Cardiac muscle cell (in vitro differentiated cells and primary cell): ENCODE results near the gene KCNJ11. TPM values are rescaled to one million over a fixed set of nuclear protein-coding genes. Genes with fewer than 3 reads are reported as not detected.

Source experiments
- DNase-seq, 2 donors: peaks; one replicate each; pipeline versions ENCODE4 v3.0.0 to v3.0.0-alpha.2; 2010 to 2017; ENCODE audit warnings: low read depth in 1 of 2, low spot score in 1 of 2
- H3K27ac ChIP-seq: fragments of 200-600 bp; sonication (generic); 2 replicates; pipeline ENCODE4 v1.5.1; 2016
- H3K27me3 ChIP-seq: fragments of 200-600 bp; sonication (generic); 2 replicates; pipeline ENCODE4 v1.6.0; 2016; ENCODE audit warnings: control low read depth
- H3K36me3 ChIP-seq: fragments of 200-600 bp; sonication (generic); 2 replicates; pipeline ENCODE4 v1.5.1; 2016; ENCODE audit warnings: control low read depth
- H3K4me1 ChIP-seq: fragments of 200-600 bp; sonication (generic); 2 replicates; pipeline ENCODE4 v1.8.1; 2017; ENCODE audit warnings: low read depth, mild to moderate bottlenecking, mixed run types
- H3K4me3 ChIP-seq: fragments of 200-600 bp; sonication (generic); 2 replicates; pipeline ENCODE4 v1.5.1; 2016; ENCODE audit warnings: mild to moderate bottlenecking
- H3K9me3 ChIP-seq: fragments of 200-600 bp; sonication (generic); 2 replicates; pipeline ENCODE4 v1.5.1; 2017; ENCODE audit warnings: low read depth, mild to moderate bottlenecking, control low read depth
- polyA plus RNA-seq: library from polyadenylated mRNA; unstranded; fragments of >200 nt; fragmentation: Nextera tagmentation; extraction: Ambion mirVana; gene quantifications from 2 replicates; pipeline ENCODE4 v1.2.1, GENCODE V29; 2016
- total RNA-seq: library from RNA; depleted of rRNA; stranded (reverse); fragments of >200 nt; gene quantifications from 2 replicates; pipeline ENCODE4 v1.2.3, GENCODE V29; 2016
- TF ChIP-seq, protein P1 (sequence below): IDR thresholded peaks from 2 replicates; pipeline ENCODE4 v1.5.1; 2012; ENCODE audit warnings: low read depth, mild to moderate bottlenecking, low read length

The KCNJ11 gene
- total and polyA plus RNA-seq, 2 experiments from 2014 or later: 4.7 to 17.0 TPM

DNA sequence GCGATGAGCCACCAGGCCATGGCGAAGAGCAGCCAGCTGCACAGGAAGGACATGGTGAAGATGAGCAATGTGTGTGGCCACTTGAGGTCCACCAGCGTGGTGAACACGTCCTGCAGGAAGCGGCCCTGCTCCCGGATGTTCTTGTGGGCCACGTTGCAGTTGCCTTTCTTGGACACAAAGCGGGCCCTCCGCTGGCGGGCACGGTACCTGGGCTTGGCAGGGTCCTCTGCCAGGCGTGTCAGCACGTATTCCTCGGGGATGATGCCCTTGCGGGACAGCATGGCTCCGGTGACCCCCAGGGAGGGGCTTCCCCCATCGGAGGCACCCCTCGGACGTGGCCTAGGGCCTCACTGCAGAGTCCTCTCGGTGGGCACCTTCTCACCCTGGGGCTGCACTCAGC, 648 bp downstream of the KCNJ11 start:
- Histone ChIP-seq H3K36me3 (no peaks in the 10 kb centered on the region), H3K27me3 (no peaks in the 10 kb centered on the region), H3K9me3 (no peaks in the 10 kb centered on the region), H3K27ac (no peak overlapping the region), H3K4me1 (peaks cover 7% of the 10 kb centered on the region), H3K4me3 (no peak overlapping the region)
- DNase-seq: no peak
- TF ChIP-seq, protein P1, sequence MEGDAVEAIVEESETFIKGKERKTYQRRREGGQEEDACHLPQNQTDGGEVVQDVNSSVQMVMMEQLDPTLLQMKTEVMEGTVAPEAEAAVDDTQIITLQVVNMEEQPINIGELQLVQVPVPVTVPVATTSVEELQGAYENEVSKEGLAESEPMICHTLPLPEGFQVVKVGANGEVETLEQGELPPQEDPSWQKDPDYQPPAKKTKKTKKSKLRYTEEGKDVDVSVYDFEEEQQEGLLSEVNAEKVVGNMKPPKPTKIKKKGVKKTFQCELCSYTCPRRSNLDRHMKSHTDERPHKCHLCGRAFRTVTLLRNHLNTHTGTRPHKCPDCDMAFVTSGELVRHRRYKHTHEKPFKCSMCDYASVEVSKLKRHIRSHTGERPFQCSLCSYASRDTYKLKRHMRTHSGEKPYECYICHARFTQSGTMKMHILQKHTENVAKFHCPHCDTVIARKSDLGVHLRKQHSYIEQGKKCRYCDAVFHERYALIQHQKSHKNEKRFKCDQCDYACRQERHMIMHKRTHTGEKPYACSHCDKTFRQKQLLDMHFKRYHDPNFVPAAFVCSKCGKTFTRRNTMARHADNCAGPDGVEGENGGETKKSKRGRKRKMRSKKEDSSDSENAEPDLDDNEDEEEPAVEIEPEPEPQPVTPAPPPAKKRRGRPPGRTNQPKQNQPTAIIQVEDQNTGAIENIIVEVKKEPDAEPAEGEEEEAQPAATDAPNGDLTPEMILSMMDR: no peak

GRCh38 chr11:17387254-17387653, 1.2 kb downstream of the KCNJ11 start:
- Histone ChIP-seq H3K9me3 (no peaks in the 10 kb centered on the region), H3K27me3 (no peaks in the 10 kb centered on the region), H3K4me1 (peaks cover 7% of the 10 kb centered on the region), H3K27ac (no peak overlapping the region), H3K36me3 (no peaks in the 10 kb centered on the region), H3K4me3 (no peak overlapping the region)
- TF ChIP-seq, protein P1: no peak
- DNase-seq: no peak

GRCh38 chr11:17386331-17387084, 2.0 kb downstream of the KCNJ11 start:
- no peaks in the 10 kb centered on the region for H3K36me3 ChIP-seq
- DNase-seq: peak; percentile 60 to 90
- peak overlapping the region; percentile 88 for H3K27ac ChIP-seq
- no peak overlapping the region for H3K4me3 ChIP-seq
- H3K4me1 ChIP-seq: peaks cover 7% of the 10 kb centered on the region
- TF ChIP-seq, protein P1: peak; percentile 67
- H3K27me3 ChIP-seq: no peaks in the 10 kb centered on the region
- H3K9me3 ChIP-seq: no peaks in the 10 kb centered on the region

DNA sequence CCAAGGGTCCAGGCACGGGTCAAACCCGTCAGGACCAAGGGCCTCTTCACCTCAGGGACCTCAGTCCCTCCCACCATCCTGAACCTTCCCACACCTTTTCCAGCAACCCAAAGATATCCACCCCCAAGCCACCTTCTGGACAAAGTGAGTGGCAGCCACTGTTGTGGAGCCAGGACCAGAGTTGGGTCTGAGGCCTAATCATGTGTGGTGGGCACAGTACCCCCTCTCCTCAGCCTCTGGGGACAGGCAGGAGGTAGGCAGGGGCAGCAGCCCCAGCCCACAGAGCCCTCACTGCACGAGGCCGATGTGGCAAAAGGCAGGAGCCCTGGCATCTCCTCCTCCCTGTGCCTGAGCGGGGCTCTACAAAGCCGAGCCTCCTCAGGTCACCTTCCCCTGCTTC, 2.5 kb downstream of the KCNJ11 start:
- H3K27ac ChIP-seq: peak overlapping the region; percentile 88
- H3K27me3 ChIP-seq: no peaks in the 10 kb centered on the region

GRCh38 chr11:17385492-17385891, 3.0 kb downstream of the KCNJ11 start:
- H3K27ac ChIP-seq: peak overlapping the region; percentile 88
- H3K27me3 ChIP-seq: no peaks in the 10 kb centered on the region
- no peaks in the 10 kb centered on the region for H3K9me3 ChIP-seq
- no peaks in the 10 kb centered on the region for H3K36me3 ChIP-seq
- no peak overlapping the region for H3K4me3 ChIP-seq
- no peak for DNase-seq
- TF ChIP-seq, protein P1: no peak
- peaks cover 7% of the 10 kb centered on the region for H3K4me1 ChIP-seq

More for the DNA sequence above, 2.5 kb downstream of the KCNJ11 start:
- no peak for DNase-seq
- Histone ChIP-seq H3K4me1 (peaks cover 7% of the 10 kb centered on the region), H3K4me3 (no peak overlapping the region), H3K36me3 (no peaks in the 10 kb centered on the region), H3K9me3 (no peaks in the 10 kb centered on the region)
- TF ChIP-seq, protein P1: no peak
